Measurements from ENCODE around the gene FCN1. TPM values are rescaled to one million over a fixed set of nuclear protein-coding genes. Genes with fewer than 3 reads are reported as not detected.

The FCN1 gene
- polyA plus RNA-seq, 1 of the 3 experiments (the other 2 are of a cell fraction): not detected

DNA sequence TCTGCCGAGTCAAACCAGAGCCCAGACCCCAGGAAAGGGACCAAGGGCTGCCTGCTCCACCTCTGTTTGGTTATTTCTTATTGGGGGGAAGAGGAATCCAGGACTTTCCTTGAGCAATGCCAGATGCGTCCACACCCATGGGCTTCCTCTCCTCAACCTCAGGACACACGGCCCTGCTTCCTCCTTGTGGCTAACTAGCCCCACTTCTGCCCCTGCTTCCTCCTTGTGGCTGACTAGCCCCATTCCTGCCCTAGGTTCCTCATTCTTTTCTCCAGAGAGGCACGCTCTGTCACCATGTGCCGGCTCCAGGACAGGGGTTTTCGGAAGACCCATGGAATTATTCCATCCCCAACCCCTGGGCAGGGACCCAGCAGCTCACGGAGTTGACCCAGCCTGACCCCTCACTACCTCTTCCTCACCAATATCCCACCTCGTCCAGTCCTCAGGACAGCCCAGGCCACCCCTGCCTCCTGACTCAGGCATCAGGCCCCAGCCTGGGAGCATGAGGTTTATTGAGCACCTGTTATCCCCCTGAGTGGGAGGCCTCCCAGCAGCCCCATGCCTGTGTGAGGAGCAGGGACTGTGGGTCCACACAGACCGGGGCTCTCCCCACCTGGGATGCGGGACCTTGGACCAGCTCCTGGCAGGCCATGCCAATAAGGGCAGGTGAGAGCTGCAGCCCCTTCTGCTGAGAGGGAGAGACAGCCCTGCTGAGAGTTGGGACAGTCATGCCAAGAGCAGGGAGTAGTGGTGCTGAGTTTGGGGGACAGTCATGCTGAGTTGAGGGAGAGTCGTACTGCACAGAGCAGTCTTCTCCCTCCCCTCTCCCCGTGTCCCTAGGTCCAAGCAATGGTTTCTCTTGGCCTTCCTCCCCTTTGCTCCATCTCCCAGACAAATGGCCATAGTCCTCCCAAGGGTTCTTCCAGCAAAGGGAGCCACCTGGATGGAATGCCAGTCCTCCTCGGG lies 11.8 kb upstream of the FCN1 start:
- H3F3A ChIP-seq (replicated peaks; ENCODE audit: insufficient read depth): no peaks in the 10 kb centered on the region
- ChIA-PET POLR2A (no interaction called here), CTCF (no interaction called here)
- H3K27ac ChIP-seq (ENCODE audit: low read depth in 2 of 2, low read length in 1 of 2): no peak overlapping the region
- DNase-seq: no peak
- no peak for TF ChIP-seq JUND (IDR thresholded peaks at IDR 0.05)
- TF ChIP-seq, protein P1, sequence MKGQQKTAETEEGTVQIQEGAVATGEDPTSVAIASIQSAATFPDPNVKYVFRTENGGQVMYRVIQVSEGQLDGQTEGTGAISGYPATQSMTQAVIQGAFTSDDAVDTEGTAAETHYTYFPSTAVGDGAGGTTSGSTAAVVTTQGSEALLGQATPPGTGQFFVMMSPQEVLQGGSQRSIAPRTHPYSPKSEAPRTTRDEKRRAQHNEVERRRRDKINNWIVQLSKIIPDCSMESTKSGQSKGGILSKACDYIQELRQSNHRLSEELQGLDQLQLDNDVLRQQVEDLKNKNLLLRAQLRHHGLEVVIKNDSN (IDR thresholded peaks at IDR 0.05; ENCODE audit: borderline replicate concordance, low read depth): no peak
- no peak for TF ChIP-seq TAF1 (IDR thresholded peaks at IDR 0.05; ENCODE audit: borderline replicate concordance, low read depth, low read length)
- TF ChIP-seq, protein P2, sequence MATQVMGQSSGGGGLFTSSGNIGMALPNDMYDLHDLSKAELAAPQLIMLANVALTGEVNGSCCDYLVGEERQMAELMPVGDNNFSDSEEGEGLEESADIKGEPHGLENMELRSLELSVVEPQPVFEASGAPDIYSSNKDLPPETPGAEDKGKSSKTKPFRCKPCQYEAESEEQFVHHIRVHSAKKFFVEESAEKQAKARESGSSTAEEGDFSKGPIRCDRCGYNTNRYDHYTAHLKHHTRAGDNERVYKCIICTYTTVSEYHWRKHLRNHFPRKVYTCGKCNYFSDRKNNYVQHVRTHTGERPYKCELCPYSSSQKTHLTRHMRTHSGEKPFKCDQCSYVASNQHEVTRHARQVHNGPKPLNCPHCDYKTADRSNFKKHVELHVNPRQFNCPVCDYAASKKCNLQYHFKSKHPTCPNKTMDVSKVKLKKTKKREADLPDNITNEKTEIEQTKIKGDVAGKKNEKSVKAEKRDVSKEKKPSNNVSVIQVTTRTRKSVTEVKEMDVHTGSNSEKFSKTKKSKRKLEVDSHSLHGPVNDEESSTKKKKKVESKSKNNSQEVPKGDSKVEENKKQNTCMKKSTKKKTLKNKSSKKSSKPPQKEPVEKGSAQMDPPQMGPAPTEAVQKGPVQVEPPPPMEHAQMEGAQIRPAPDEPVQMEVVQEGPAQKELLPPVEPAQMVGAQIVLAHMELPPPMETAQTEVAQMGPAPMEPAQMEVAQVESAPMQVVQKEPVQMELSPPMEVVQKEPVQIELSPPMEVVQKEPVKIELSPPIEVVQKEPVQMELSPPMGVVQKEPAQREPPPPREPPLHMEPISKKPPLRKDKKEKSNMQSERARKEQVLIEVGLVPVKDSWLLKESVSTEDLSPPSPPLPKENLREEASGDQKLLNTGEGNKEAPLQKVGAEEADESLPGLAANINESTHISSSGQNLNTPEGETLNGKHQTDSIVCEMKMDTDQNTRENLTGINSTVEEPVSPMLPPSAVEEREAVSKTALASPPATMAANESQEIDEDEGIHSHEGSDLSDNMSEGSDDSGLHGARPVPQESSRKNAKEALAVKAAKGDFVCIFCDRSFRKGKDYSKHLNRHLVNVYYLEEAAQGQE (IDR thresholded peaks at IDR 0.05; ENCODE audit: low read depth, low read length): no peak
- no peak for TF ChIP-seq CHD2 (IDR thresholded peaks at IDR 0.05; ENCODE audit: low read length, partially characterized antibody)
- TF ChIP-seq, protein P3, sequence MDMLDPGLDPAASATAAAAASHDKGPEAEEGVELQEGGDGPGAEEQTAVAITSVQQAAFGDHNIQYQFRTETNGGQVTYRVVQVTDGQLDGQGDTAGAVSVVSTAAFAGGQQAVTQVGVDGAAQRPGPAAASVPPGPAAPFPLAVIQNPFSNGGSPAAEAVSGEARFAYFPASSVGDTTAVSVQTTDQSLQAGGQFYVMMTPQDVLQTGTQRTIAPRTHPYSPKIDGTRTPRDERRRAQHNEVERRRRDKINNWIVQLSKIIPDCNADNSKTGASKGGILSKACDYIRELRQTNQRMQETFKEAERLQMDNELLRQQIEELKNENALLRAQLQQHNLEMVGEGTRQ (IDR thresholded peaks at IDR 0.05; ENCODE audit: borderline replicate concordance, low read depth, low read length): no peak
- TF ChIP-seq, protein P4, sequence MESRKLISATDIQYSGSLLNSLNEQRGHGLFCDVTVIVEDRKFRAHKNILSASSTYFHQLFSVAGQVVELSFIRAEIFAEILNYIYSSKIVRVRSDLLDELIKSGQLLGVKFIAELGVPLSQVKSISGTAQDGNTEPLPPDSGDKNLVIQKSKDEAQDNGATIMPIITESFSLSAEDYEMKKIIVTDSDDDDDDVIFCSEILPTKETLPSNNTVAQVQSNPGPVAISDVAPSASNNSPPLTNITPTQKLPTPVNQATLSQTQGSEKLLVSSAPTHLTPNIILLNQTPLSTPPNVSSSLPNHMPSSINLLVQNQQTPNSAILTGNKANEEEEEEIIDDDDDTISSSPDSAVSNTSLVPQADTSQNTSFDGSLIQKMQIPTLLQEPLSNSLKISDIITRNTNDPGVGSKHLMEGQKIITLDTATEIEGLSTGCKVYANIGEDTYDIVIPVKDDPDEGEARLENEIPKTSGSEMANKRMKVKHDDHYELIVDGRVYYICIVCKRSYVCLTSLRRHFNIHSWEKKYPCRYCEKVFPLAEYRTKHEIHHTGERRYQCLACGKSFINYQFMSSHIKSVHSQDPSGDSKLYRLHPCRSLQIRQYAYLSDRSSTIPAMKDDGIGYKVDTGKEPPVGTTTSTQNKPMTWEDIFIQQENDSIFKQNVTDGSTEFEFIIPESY (IDR thresholded peaks at IDR 0.05; ENCODE audit: borderline replicate concordance, low read depth): no peak
- no peak for TF ChIP-seq MXI1 (IDR thresholded peaks at IDR 0.05; ENCODE audit: low read depth, low read length)
- TF ChIP-seq ELF1 (IDR thresholded peaks at IDR 0.05): no peak
- TF ChIP-seq EZH2phosphoT487 (IDR thresholded peaks at IDR 0.05; ENCODE audit: borderline replicate concordance, low read depth): no peak
- no peak for TF ChIP-seq SMC3 (IDR thresholded peaks at IDR 0.05; ENCODE audit: low read depth, low read length)
- no peak overlapping the region for H2AFZ ChIP-seq (ENCODE audit: low read depth)
- H3K36me3 ChIP-seq (replicated peaks in 1 of 2; ENCODE audit: control insufficient read depth in 1 of 2, insufficient read depth in 2 of 2, low read length in 1 of 2): no peaks in the 10 kb centered on the region
- no peaks in the 10 kb centered on the region for H3K9me2 ChIP-seq
- no peaks in the 10 kb centered on the region for H3K4me1 ChIP-seq (ENCODE audit: control insufficient read depth in 1 of 2, insufficient read depth in 2 of 2, low read depth in 1 of 2, low read length in 1 of 2)
- H3K9ac ChIP-seq: no peak overlapping the region
- H3K79me2 ChIP-seq (ENCODE audit: insufficient read depth): no peaks in the 10 kb centered on the region
- no peaks in the 10 kb centered on the region for H3K27me3 ChIP-seq (ENCODE audit: insufficient read depth)
- no peak overlapping the region for H3K4me3 ChIP-seq (ENCODE audit: low read depth in 2 of 2, low read length in 1 of 2)
- H3K4me2 ChIP-seq: no peak overlapping the region
- 25% methylated on average over 10 of the region's 13 CpGs for WGBS (ENCODE audit: low lambda C conversion rate)
- no peaks in the 10 kb centered on the region for H4K20me1 ChIP-seq (ENCODE audit: insufficient read depth)
- H3K9me3 ChIP-seq: no peaks in the 10 kb centered on the region

Data from SK-N-SH (cell line).